Mucosa of rectum (tissue), 2 donors: Measurements from ENCODE around the gene SEC14L1.
A peak's percentile ranks its signal among the peaks of the same experiment; 100 is the strongest.
"Not testable (repeated sequence)": the region's sequence is repeated elsewhere in the genome, so short reads cannot be mapped to it uniquely, and the experiment has no call there.

Experiments
- H3K27ac ChIP-seq, 2 donors: one replicate each; pipeline ENCODE4 v1.7.0; 2013; ENCODE audit warnings: inconsistent platforms in 2 of 2, low read depth in 2 of 2, low read length in 2 of 2
- H3K27me3 ChIP-seq, 2 donors: one replicate each; pipeline ENCODE4 v1.7.0; 2013; ENCODE audit warnings: low read length in 2 of 2; ENCODE audit not compliant: control insufficient read depth in 2 of 2, insufficient read depth in 2 of 2
- H3K36me3 ChIP-seq, 2 donors: one replicate each; pipeline ENCODE4 v1.7.0; 2013; ENCODE audit warnings: low read length in 2 of 2; ENCODE audit not compliant: control insufficient read depth in 2 of 2, insufficient read depth in 2 of 2
- H3K4me1 ChIP-seq, 2 donors: one replicate each; pipeline ENCODE4 v1.7.0; 2013; ENCODE audit warnings: low read length in 2 of 2, mild to moderate bottlenecking in 1 of 2; ENCODE audit not compliant: control insufficient read depth in 2 of 2, insufficient read depth in 2 of 2
- H3K4me3 ChIP-seq, 2 donors: one replicate each; pipeline ENCODE4 v1.7.0; 2013; ENCODE audit warnings: low read length in 2 of 2
- H3K9ac ChIP-seq, 2 donors: one replicate each; pipeline ENCODE4 v1.7.0; 2013; ENCODE audit warnings: low read length in 2 of 2, low read depth in 1 of 2, mild to moderate bottlenecking in 1 of 2
- H3K9me3 ChIP-seq, 2 donors: one replicate each; pipeline ENCODE4 v1.7.0; 2013; ENCODE audit warnings: low read length in 2 of 2; ENCODE audit not compliant: control insufficient read depth in 2 of 2
- donor health status: healthy.
- donor health status: Normal muscosa, but diverticular disease.

The SEC14L1 gene

GRCh38 chr17:77147357-77147801 lies 6.6 kb downstream of the SEC14L1 start:
- peaks cover 20 to 31% of the 10 kb centered on the region in 2 donors for H3K4me1 ChIP-seq
- peak overlapping the region; percentile 0 to 28 for H3K4me3 ChIP-seq

GRCh38 chr17:77148077-77148939 lies 7.5 kb downstream of the SEC14L1 start:
- Histone ChIP-seq H3K4me3 (no peak overlapping the region), H3K4me1 (peaks cover 20 to 31% of the 10 kb centered on the region in 2 donors)

More at GRCh38 chr17:77147357-77147801, 6.6 kb downstream of the SEC14L1 start:
- peak overlapping the region; percentile 40 to 83 for H3K27ac ChIP-seq
- H3K36me3 ChIP-seq = peaks cover 8 to 25% of the 10 kb centered on the region in 2 donors
- H3K9me3 ChIP-seq = no peaks in the 10 kb centered on the region
- H3K27me3 ChIP-seq = no peaks in the 10 kb centered on the region
- H3K9ac ChIP-seq = peak overlapping the region in 1 of 2 donors; percentile 8

GRCh38 chr17:77148940-77149510 lies 8.3 kb downstream of the SEC14L1 start:
- no peaks in the 10 kb centered on the region for H3K9me3 ChIP-seq
- peaks cover 8 to 23% of the 10 kb centered on the region in 2 donors for H3K36me3 ChIP-seq
- no peak overlapping the region for H3K4me3 ChIP-seq
- H3K4me1 ChIP-seq = peaks cover 24 to 31% of the 10 kb centered on the region in 2 donors
- no peak overlapping the region for H3K9ac ChIP-seq
- no peaks in the 10 kb centered on the region for H3K27me3 ChIP-seq
- H3K27ac ChIP-seq = peak overlapping the region in 1 of 2 donors; percentile 19

More at GRCh38 chr17:77148077-77148939, 7.5 kb downstream of the SEC14L1 start:
- H3K9me3 ChIP-seq = no peaks in the 10 kb centered on the region
- no peak overlapping the region for H3K9ac ChIP-seq
- H3K36me3 ChIP-seq = peaks cover 8 to 25% of the 10 kb centered on the region in 2 donors
- peak overlapping the region; percentile 3 to 19 for H3K27ac ChIP-seq
- H3K27me3 ChIP-seq = no peaks in the 10 kb centered on the region

- H3K9me3 ChIP-seq = no peaks in the 10 kb centered on the region
- H3K27ac ChIP-seq = no peak overlapping the region
- H3K9ac ChIP-seq = no peak overlapping the region
- no peak overlapping the region for H3K4me3 ChIP-seq
- peaks cover 8 to 21% of the 10 kb centered on the region in 2 donors for H3K36me3 ChIP-seq
- peaks cover 23 to 33% of the 10 kb centered on the region in 2 donors for H3K4me1 ChIP-seq
- H3K27me3 ChIP-seq = no peaks in the 10 kb centered on the region
Observed at GRCh38 chr17:77150196-77150595, 9.4 kb downstream of the SEC14L1 start.

- no peak overlapping the region for H3K9ac ChIP-seq
- H3K9me3 ChIP-seq = no peaks in the 10 kb centered on the region
- H3K27ac ChIP-seq = no peak overlapping the region
- peaks cover 8 to 17% of the 10 kb centered on the region in 2 donors for H3K36me3 ChIP-seq
- H3K4me3 ChIP-seq = no peak overlapping the region
- H3K4me1 ChIP-seq = peaks cover 15 to 23% of the 10 kb centered on the region in 2 donors
- no peaks in the 10 kb centered on the region for H3K27me3 ChIP-seq
Observed at GRCh38 chr17:77151186-77151585, 10.4 kb downstream of the SEC14L1 start.

- H3K27me3 ChIP-seq, H3K4me3 ChIP-seq, H3K9ac ChIP-seq, H3K9me3 ChIP-seq, H3K27ac ChIP-seq: not testable (repeated sequence)
- peaks cover 14 to 15% of the 10 kb centered on the region in 2 donors for H3K4me1 ChIP-seq
- H3K36me3 ChIP-seq = peaks cover 8 to 17% of the 10 kb centered on the region in 2 donors
Observed at GRCh38 chr17:77152056-77152455, 11.3 kb downstream of the SEC14L1 start.

GRCh38 chr17:77153472-77153871 lies 12.7 kb downstream of the SEC14L1 start:
- H3K27me3 ChIP-seq = no peaks in the 10 kb centered on the region
- no peak overlapping the region for H3K9ac ChIP-seq
- H3K27ac ChIP-seq = no peak overlapping the region
- no peaks in the 10 kb centered on the region for H3K9me3 ChIP-seq
- peaks cover 3 to 13% of the 10 kb centered on the region in 2 donors for H3K36me3 ChIP-seq
- H3K4me1 ChIP-seq = peaks cover 9 to 14% of the 10 kb centered on the region in 2 donors
- H3K4me3 ChIP-seq = no peak overlapping the region

GRCh38 chr17:77153999-77154586 lies 13.3 kb downstream of the SEC14L1 start:
- Histone ChIP-seq H3K9me3 (no peaks in the 10 kb centered on the region), H3K36me3 (peaks cover 0 to 10% of the 10 kb centered on the region in 2 donors), H3K27ac (no peak overlapping the region), H3K4me1 (peaks cover 7% of the 10 kb centered on the region in 2 donors), H3K4me3 (no peak overlapping the region), H3K27me3 (no peaks in the 10 kb centered on the region), H3K9ac (no peak overlapping the region)

GRCh38 chr17:77155125-77155524 lies 14.4 kb downstream of the SEC14L1 start:
- Histone ChIP-seq H3K27ac (no peak overlapping the region), H3K4me1 (peaks cover 5 to 7% of the 10 kb centered on the region in 2 donors), H3K4me3 (no peak overlapping the region), H3K9ac (no peak overlapping the region), H3K36me3 (peaks cover 0 to 8% of the 10 kb centered on the region in 2 donors), H3K9me3 (no peaks in the 10 kb centered on the region), H3K27me3 (no peaks in the 10 kb centered on the region)

GRCh38 chr17:77157766-77158165 lies 17.0 kb downstream of the SEC14L1 start:
- not testable (repeated sequence) for H3K36me3 ChIP-seq, H3K4me1 ChIP-seq, H3K4me3 ChIP-seq, H3K9me3 ChIP-seq, H3K27me3 ChIP-seq, H3K9ac ChIP-seq, H3K27ac ChIP-seq
